HG03280 (cell line): ENCODE data around the gene PIAS2.

ENCODE experiments used
- ATAC-seq: cut with Tn5 transposase; IDR thresholded peaks from one replicate; pipeline ENCODE4 v1.9.1; 2021; ENCODE audit warnings: mild to moderate bottlenecking, moderate library complexity; ENCODE audit not compliant: unreplicated experiment

PIAS2 gene

DNA sequence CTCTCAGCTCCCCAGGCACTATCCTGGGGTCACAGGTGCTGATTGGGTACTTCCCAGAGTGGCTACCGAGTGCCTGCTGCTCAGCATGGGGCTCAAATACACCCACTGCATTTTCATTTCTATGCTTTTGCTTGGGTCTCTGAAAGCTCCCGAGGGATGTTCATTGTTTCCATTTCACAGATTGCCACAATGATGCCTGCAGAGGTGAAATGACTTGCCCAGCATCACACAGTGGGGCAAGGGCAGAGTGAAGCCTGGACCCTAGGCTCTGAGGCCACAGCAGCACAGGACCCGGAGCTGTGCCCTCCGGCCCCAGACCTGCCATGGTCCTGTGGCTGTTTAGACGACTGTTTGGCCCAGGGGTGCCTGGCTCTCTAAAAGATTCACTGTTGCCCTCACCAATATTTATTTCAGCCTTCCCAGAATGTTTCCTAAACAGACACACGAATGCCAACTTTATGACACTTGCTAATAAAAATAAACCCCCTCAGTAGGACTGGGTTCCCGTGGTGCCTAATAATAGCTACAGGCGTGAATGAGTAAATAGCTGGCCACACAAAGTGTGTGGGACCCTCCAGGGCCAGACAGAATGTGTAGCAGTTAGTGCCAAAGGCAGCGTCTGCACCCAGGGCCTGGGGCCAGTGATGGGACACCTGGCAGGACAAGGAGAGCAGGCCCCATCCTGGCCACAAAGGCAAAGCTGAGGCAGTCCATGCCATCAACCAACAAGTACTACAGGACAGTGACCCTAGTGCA lies 149.0 kb downstream of the PIAS2 start:
- ATAC-seq: no peak

- ATAC-seq: no peak
Measured at GRCh38 chr18:46767217-46767616, 150.1 kb downstream of the PIAS2 start.

- no peak for ATAC-seq
Measured at GRCh38 chr18:46764586-46764985, 152.7 kb downstream of the PIAS2 start.

GRCh38 chr18:46761059-46761769 lies 156.1 kb downstream of the PIAS2 start:
- ATAC-seq: no peak

GRCh38 chr18:46759890-46760289 lies 157.4 kb downstream of the PIAS2 start:
- no peak for ATAC-seq

DNA sequence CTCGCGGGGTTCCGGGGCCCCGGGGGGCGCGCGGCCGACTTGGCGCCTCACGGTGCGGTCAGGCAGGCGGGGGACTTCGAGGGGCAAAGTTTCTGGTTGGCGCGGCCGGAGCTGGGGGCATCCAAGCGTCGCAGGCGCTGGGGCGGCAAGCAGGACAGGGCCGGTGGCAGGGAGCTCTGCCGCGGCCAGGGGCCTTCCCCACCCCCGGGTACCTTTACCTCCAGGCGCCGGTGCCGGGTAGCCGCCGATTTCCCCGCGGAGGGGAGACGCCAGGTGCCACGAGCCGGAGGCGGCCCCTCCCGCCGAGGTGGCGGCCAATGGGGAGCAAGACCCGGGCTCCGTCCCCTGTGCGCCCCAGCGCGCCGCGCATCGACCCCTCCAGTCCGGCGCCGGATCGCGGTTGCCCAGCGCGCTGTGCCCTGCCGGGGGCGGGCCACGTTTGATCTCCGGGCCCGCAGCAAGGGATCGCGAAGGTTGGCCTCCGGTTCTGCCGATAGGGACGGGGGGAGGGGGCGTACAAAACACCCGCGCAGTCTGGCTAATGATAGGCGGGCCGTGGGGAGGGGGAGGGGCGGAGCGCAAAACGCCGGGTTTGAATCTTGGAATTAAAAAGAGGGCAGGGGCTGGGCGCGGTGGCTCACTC lies 160.6 kb downstream of the PIAS2 start, which contains the start of gene ST8SIA5:
Gene ST8SIA5, minus strand, starts transcription at position 495 of the 643 bp plus-strand sequence. CDS start 545 bp downstream, outside the sequence.
- peak; percentile 40 for ATAC-seq

GRCh38 chr18:46756025-46756558 lies 161.2 kb downstream of the PIAS2 start:
- ATAC-seq: no peak

DNA sequence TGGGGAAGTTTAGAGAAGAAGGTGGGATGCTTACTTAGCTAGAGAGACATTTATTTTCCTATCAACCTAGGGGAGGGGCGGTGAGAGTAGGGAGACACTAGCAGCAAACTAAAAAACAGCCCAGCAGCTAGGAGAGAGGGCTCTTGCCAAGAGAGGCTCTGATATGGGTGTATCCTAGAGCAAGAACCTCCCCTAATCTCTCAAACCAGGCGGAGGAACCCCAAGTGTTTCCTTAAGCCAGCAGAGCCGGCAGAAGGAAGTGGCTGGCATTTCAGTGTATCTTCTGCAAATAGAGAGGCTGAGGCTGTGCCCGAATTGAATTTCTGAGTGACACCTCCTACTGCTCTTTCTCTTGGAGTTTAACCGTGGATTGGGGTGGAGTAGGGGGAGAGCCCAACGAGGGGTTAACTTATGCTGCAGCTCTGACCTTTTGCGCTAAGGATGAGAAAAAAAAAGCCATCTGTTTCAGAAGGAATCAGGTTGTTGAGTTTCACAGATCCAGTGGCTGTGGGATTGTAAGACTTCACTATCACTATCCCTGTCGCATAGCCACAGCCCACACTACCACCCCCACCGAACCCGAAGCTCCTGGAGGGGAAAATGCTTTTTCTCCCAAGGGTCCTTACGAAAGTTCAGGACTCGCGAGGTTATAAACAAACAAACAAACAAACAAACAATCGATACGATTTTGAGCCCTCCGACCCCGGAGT lies 161.8 kb downstream of the PIAS2 start:
- no peak for ATAC-seq

DNA sequence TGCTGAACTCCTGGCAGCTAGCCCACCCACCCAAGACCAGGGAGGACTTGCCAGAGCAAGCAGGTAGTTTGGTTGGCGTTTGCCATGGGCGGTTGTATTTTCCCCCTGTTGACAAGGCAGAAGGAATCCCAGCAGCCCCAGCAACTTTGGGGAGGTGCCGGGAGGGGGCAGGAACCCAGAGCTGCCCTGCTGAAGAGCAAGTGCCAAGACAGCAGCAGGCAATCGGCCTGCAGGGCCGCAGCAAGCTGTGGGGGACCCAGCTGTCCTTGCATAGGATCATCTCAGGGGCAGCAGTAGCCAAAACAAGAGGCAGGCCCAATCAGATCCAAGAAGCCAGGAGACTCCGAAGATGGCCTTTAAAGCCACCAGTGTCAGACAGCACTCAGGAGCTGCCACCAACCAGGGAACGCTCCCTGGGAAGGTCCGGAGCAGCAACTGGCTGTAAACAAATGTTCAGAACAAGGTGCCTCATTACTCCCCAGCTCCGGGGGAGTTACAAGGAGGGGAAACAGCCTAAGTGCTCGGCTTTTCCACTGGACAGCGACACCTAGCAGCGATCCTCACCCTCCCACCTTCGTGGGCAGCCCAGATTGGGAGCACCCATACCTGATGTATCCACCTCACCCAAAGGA lies 162.5 kb downstream of the PIAS2 start:
- no peak for ATAC-seq

DNA sequence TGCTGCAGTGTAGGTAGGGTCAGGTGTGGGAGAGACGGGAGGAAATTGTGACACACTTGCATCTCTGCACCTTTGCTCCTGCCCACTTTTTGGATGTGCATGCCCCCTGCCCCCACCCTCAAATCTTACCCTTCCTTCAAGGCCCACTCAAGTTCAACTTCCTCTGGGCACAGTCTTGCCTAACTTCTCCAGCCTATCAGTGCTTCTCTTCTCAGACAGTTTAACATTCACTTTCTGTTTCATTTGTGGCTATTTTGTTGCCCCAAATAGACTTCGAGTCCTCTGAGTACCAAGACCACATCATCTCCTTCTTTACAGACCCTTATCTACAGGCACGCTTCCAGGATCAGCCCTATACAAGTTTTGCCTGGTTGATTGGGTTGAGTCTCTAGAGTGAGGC lies 163.1 kb downstream of the PIAS2 start:
- ATAC-seq: no peak
